Muscle layer of duodenum (tissue), 2 donors: ENCODE data around the gene TECPR2.
"Not testable (repeated sequence)": the region's sequence is repeated elsewhere in the genome, so short reads cannot be mapped to it uniquely, and the experiment has no call there.

Experiments used
- H3K27ac ChIP-seq: one replicate; pipeline ENCODE4 v1.7.0; 2013; ENCODE audit warnings: mild to moderate bottlenecking, low read length
- H3K27me3 ChIP-seq: one replicate; pipeline ENCODE4 v1.7.0; 2013; ENCODE audit warnings: low read depth, mild to moderate bottlenecking, control low read depth, low read length
- H3K36me3 ChIP-seq, 2 donors: one replicate each; pipeline ENCODE4 v1.7.0; 2013; ENCODE audit warnings: low read length in 2 of 2, control low read depth in 1 of 2, mild to moderate bottlenecking in 1 of 2; ENCODE audit not compliant: insufficient read depth in 2 of 2, control insufficient read depth in 1 of 2
- H3K4me1 ChIP-seq, 2 donors: one replicate each; pipeline ENCODE4 v1.7.0; 2013; ENCODE audit warnings: low read length in 2 of 2, mild to moderate bottlenecking in 2 of 2, control low read depth in 1 of 2, moderate library complexity in 1 of 2; ENCODE audit not compliant: insufficient read depth in 2 of 2, control insufficient read depth in 1 of 2
- H3K4me3 ChIP-seq, 2 donors: one replicate each; pipeline ENCODE4 v1.7.0; 2013; ENCODE audit warnings: low read length in 2 of 2, low read depth in 1 of 2, mild to moderate bottlenecking in 1 of 2
- H3K9me3 ChIP-seq, 2 donors: one replicate each; pipeline ENCODE4 v1.7.0; 2013; ENCODE audit warnings: low read length in 2 of 2, control low read depth in 1 of 2, mild to moderate bottlenecking in 1 of 2; ENCODE audit not compliant: control insufficient read depth in 1 of 2
- donor health status: healthy.

The TECPR2 gene

GRCh38 chr14:102335163-102335562, 27.6 kb upstream of the TECPR2 start:
- Histone ChIP-seq H3K36me3 (peaks cover 7 to 51% of the 10 kb centered on the region in 2 donors), H3K9me3 (no peaks in the 10 kb centered on the region), H3K27ac (no peak overlapping the region), H3K4me1 (no peaks in the 10 kb centered on the region), H3K4me3 (no peak overlapping the region), H3K27me3 (no peaks in the 10 kb centered on the region)

GRCh38 chr14:102338724-102339123, 24.0 kb upstream of the TECPR2 start:
- H3K27ac ChIP-seq: no peak overlapping the region
- H3K36me3 ChIP-seq: peaks cover 10 to 61% of the 10 kb centered on the region in 2 donors

GRCh38 chr14:102341566-102341965, 21.2 kb upstream of the TECPR2 start:
- Histone ChIP-seq H3K36me3 (peaks cover 18 to 69% of the 10 kb centered on the region in 2 donors), H3K27ac (no peak overlapping the region), H3K27me3 (no peaks in the 10 kb centered on the region), H3K9me3 (no peaks in the 10 kb centered on the region), H3K4me3 (no peak overlapping the region), H3K4me1 (no peaks in the 10 kb centered on the region)

More at GRCh38 chr14:102338724-102339123, 24.0 kb upstream of the TECPR2 start:
- H3K4me1 ChIP-seq: no peaks in the 10 kb centered on the region
- H3K9me3 ChIP-seq: no peaks in the 10 kb centered on the region
- no peak overlapping the region for H3K4me3 ChIP-seq
- H3K27me3 ChIP-seq: no peaks in the 10 kb centered on the region

- Histone ChIP-seq H3K27ac (no peak overlapping the region), H3K9me3 (no peaks in the 10 kb centered on the region), H3K27me3 (no peaks in the 10 kb centered on the region), H3K36me3 (peaks cover 23 to 70% of the 10 kb centered on the region in 2 donors), H3K4me3 (no peak overlapping the region), H3K4me1 (no peaks in the 10 kb centered on the region)
These were observed 20.5 kb upstream of the TECPR2 start for GRCh38 chr14:102342238-102342637.

GRCh38 chr14:102344084-102344483, 18.7 kb upstream of the TECPR2 start:
- Histone ChIP-seq H3K27me3 (no peaks in the 10 kb centered on the region), H3K27ac (no peak overlapping the region), H3K4me3 (no peak overlapping the region), H3K36me3 (peaks cover 29 to 74% of the 10 kb centered on the region in 2 donors), H3K4me1 (no peaks in the 10 kb centered on the region), H3K9me3 (no peaks in the 10 kb centered on the region)

- H3K27ac ChIP-seq: no peak overlapping the region
- no peak overlapping the region for H3K4me3 ChIP-seq
- H3K4me1 ChIP-seq: no peaks in the 10 kb centered on the region
- no peaks in the 10 kb centered on the region for H3K27me3 ChIP-seq
- H3K36me3 ChIP-seq: peaks cover 33 to 76% of the 10 kb centered on the region in 2 donors
- H3K9me3 ChIP-seq: no peaks in the 10 kb centered on the region
These were observed 18.3 kb upstream of the TECPR2 start for GRCh38 chr14:102344485-102344884.

GRCh38 chr14:102345232-102345631, 17.5 kb upstream of the TECPR2 start:
- Histone ChIP-seq H3K27ac (no peak overlapping the region), H3K4me3 (no peak overlapping the region), H3K27me3 (no peaks in the 10 kb centered on the region), H3K36me3 (peaks cover 35 to 79% of the 10 kb centered on the region in 2 donors), H3K9me3 (no peaks in the 10 kb centered on the region), H3K4me1 (no peaks in the 10 kb centered on the region)

GRCh38 chr14:102346645-102347044, 16.1 kb upstream of the TECPR2 start:
- H3K36me3 ChIP-seq: peaks cover 38 to 71% of the 10 kb centered on the region in 2 donors
- no peak overlapping the region for H3K27ac ChIP-seq

GRCh38 chr14:102348376-102348775, 14.4 kb upstream of the TECPR2 start:
- Histone ChIP-seq H3K27me3 (no peaks in the 10 kb centered on the region), H3K9me3 (no peaks in the 10 kb centered on the region), H3K36me3 (peaks cover 45 to 69% of the 10 kb centered on the region in 2 donors), H3K4me3 (no peak overlapping the region), H3K27ac (no peak overlapping the region), H3K4me1 (no peaks in the 10 kb centered on the region)

More at GRCh38 chr14:102346645-102347044, 16.1 kb upstream of the TECPR2 start:
- Histone ChIP-seq H3K27me3 (no peaks in the 10 kb centered on the region), H3K9me3 (no peaks in the 10 kb centered on the region), H3K4me1 (no peaks in the 10 kb centered on the region), H3K4me3 (no peak overlapping the region)

- no peaks in the 10 kb centered on the region for H3K9me3 ChIP-seq
- H3K36me3 ChIP-seq: peaks cover 54 to 73% of the 10 kb centered on the region in 2 donors
- H3K27me3 ChIP-seq: no peaks in the 10 kb centered on the region
- no peak overlapping the region for H3K27ac ChIP-seq
- H3K4me1 ChIP-seq: no peaks in the 10 kb centered on the region
- H3K4me3 ChIP-seq: no peak overlapping the region
These were observed 11.7 kb upstream of the TECPR2 start for GRCh38 chr14:102351023-102351422.

GRCh38 chr14:102351593-102351992, 11.1 kb upstream of the TECPR2 start:
- not testable (repeated sequence) for H3K27me3 ChIP-seq, H3K4me3 ChIP-seq, H3K9me3 ChIP-seq, H3K4me1 ChIP-seq, H3K27ac ChIP-seq
- peaks cover 54 to 74% of the 10 kb centered on the region in 2 donors for H3K36me3 ChIP-seq

GRCh38 chr14:102352213-102352612, 10.5 kb upstream of the TECPR2 start:
- Histone ChIP-seq H3K4me3 (no peak overlapping the region), H3K27me3 (no peaks in the 10 kb centered on the region), H3K4me1 (no peaks in the 10 kb centered on the region), H3K27ac (no peak overlapping the region), H3K36me3 (peaks cover 49 to 72% of the 10 kb centered on the region in 2 donors), H3K9me3 (no peaks in the 10 kb centered on the region)
